Ishikawa (cell line): ENCODE results near the gene ZNF239.

Source experiments
- CEBPB ChIP-seq: IDR thresholded peaks from 2 replicates; pipeline ENCODE4 v1.6.1; 2012
- CREB1 ChIP-seq: IDR thresholded peaks from 2 replicates; pipeline ENCODE4 v1.6.1; 2012; ENCODE audit warnings: low read depth
- EGR1 ChIP-seq: IDR thresholded peaks from 2 replicates; pipeline ENCODE4 v1.6.1; 2012
- EP300 ChIP-seq: IDR thresholded peaks from 2 replicates; pipeline ENCODE4 v1.6.1; 2012; ENCODE audit warnings: borderline replicate concordance
- FOXM1 ChIP-seq: IDR thresholded peaks from 2 replicates; pipeline ENCODE4 v1.6.1; 2012; ENCODE audit warnings: low read depth, borderline replicate concordance
- NFIC ChIP-seq: IDR thresholded peaks from 2 replicates; pipeline ENCODE4 v1.6.1; 2012
- RAD21 ChIP-seq: IDR thresholded peaks from 2 replicates; pipeline ENCODE4 v1.6.1; 2012; ENCODE audit warnings: low read depth
- TAF1 ChIP-seq: IDR thresholded peaks from 2 replicates; pipeline ENCODE4 v1.6.1; 2012; ENCODE audit warnings: low read depth, mild to moderate bottlenecking
- TCF12 ChIP-seq: IDR thresholded peaks from 2 replicates; pipeline ENCODE4 v1.6.1; 2012; ENCODE audit warnings: low read depth
- TEAD4 ChIP-seq: IDR thresholded peaks from 2 replicates; pipeline ENCODE4 v1.6.1; 2012
- YY1 ChIP-seq: IDR thresholded peaks from 2 replicates; pipeline ENCODE4 v1.6.1; 2012; ENCODE audit warnings: low read depth
- ZBTB7A ChIP-seq: IDR thresholded peaks from 2 replicates; pipeline ENCODE4 v1.6.1; 2012; ENCODE audit warnings: low read depth
- TF ChIP-seq, protein P1 (sequence below): IDR thresholded peaks from 2 replicates; pipeline ENCODE4 v1.6.1; 2012; ENCODE audit warnings: low read depth, mild to moderate bottlenecking
- TF ChIP-seq, protein P2 (sequence below): IDR thresholded peaks from 2 replicates; pipeline ENCODE4 v1.6.1; 2012
- TF ChIP-seq, protein P3 (sequence below): IDR thresholded peaks from 2 replicates; pipeline ENCODE4 v1.6.1; 2012

Gene ZNF239

DNA sequence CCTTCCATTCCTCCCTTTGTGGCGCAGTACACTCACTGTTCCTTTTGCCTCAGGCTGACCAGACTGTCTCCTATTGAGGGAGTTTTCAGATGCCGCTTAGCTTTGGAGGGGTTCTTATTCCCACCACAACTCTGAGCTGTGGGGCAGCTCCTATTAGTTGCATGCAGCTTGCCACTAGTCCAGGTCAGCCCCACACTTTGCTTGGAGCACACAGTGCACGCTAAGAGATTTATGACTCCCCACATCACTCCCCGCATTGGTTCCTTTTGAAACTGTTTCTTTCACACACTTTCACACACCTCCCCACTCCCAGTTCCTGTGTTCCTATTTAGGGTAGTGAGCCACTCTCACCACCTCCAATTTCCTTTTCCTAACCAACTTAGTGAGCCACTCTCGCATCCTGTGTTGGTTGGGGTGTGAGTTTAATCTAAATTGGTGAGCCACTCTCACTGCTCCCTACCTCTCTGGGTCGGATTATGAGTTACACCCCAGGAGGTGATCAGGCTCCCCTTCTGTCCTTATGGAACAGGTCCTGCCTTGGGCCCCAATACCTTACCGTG lies 21.4 kb upstream of the ZNF239 start:
- TF ChIP-seq RAD21 (no peak), CREB1 (no peak), NFIC (no peak), TEAD4 (no peak), EP300 (no peak), YY1 (no peak), TAF1 (no peak), EGR1 (no peak), ZBTB7A (no peak), TCF12 (no peak), FOXM1 (no peak), CEBPB (no peak)
- TF ChIP-seq, protein P1, sequence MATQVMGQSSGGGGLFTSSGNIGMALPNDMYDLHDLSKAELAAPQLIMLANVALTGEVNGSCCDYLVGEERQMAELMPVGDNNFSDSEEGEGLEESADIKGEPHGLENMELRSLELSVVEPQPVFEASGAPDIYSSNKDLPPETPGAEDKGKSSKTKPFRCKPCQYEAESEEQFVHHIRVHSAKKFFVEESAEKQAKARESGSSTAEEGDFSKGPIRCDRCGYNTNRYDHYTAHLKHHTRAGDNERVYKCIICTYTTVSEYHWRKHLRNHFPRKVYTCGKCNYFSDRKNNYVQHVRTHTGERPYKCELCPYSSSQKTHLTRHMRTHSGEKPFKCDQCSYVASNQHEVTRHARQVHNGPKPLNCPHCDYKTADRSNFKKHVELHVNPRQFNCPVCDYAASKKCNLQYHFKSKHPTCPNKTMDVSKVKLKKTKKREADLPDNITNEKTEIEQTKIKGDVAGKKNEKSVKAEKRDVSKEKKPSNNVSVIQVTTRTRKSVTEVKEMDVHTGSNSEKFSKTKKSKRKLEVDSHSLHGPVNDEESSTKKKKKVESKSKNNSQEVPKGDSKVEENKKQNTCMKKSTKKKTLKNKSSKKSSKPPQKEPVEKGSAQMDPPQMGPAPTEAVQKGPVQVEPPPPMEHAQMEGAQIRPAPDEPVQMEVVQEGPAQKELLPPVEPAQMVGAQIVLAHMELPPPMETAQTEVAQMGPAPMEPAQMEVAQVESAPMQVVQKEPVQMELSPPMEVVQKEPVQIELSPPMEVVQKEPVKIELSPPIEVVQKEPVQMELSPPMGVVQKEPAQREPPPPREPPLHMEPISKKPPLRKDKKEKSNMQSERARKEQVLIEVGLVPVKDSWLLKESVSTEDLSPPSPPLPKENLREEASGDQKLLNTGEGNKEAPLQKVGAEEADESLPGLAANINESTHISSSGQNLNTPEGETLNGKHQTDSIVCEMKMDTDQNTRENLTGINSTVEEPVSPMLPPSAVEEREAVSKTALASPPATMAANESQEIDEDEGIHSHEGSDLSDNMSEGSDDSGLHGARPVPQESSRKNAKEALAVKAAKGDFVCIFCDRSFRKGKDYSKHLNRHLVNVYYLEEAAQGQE = no peak
- TF ChIP-seq, protein P2, sequence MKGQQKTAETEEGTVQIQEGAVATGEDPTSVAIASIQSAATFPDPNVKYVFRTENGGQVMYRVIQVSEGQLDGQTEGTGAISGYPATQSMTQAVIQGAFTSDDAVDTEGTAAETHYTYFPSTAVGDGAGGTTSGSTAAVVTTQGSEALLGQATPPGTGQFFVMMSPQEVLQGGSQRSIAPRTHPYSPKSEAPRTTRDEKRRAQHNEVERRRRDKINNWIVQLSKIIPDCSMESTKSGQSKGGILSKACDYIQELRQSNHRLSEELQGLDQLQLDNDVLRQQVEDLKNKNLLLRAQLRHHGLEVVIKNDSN = no peak
- TF ChIP-seq, protein P3, sequence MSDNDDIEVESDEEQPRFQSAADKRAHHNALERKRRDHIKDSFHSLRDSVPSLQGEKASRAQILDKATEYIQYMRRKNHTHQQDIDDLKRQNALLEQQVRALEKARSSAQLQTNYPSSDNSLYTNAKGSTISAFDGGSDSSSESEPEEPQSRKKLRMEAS = no peak

DNA sequence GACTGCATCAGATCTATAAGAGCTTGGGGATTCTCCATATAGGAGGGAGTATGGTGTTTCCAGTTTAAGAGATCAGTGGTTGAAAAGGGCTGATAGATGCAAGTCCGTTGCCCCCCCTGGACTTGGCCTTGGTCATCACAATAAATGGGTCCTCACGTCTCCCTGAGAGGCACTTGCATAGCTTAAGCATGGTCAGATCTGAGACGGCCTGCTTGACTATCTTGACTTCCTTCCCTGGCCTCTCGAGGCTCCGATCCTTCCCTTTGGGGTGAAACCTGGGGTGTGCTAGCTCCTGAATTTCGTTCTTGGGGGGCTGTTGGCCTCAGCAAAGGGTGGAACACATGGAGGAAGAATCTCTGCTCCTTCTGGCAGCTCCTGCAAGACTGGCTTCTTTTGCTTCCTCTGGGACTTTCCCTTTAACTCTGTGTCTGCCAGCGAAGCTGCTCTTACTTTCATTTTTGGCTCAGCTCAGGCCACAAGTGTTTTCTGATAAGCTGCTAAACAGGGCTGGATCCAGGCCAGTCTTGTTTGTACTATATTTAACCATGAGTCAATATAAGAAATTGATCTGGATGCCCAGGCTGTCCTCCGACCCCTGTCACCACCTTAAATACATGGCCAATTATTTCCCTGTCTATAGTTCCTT lies 20.7 kb upstream of the ZNF239 start:
- no peak for TF ChIP-seq TEAD4
- TF ChIP-seq CREB1 = no peak
- TF ChIP-seq FOXM1 = no peak
- TF ChIP-seq, protein P3 = no peak
- TF ChIP-seq YY1 = no peak

DNA sequence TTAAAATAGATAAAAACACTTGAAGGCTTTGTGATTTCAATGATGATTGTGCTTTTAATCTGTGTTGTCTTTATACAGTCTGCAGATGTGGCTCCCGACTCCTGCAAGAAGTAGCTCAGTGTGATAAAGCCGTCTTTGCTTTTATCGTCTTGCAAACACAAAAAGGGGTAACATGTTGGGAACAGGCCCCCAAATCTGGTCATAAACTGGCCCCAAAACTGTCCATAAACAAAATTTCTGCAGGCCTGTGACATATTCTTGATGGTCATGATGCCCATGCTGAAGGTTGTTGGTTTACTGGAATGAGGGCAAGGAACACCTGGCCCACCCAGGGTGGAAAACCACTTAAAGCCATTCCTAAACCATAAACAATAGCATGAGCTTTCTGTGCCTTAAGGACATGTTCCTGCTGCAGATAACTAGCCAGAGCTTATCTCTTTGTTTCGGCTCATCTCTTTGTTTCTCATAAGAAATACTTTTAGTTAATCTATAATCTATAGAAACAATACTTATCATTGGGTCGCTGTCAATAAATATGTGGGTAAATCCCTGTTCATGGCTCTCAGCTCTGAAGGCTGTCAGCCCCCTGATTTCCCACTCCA lies 17.0 kb upstream of the ZNF239 start:
- TF ChIP-seq, protein P3 = no peak
- TF ChIP-seq TAF1 (no peak), EGR1 (no peak), CEBPB (no peak), RAD21 (no peak), YY1 (no peak)
- TF ChIP-seq, protein P1 = no peak

DNA sequence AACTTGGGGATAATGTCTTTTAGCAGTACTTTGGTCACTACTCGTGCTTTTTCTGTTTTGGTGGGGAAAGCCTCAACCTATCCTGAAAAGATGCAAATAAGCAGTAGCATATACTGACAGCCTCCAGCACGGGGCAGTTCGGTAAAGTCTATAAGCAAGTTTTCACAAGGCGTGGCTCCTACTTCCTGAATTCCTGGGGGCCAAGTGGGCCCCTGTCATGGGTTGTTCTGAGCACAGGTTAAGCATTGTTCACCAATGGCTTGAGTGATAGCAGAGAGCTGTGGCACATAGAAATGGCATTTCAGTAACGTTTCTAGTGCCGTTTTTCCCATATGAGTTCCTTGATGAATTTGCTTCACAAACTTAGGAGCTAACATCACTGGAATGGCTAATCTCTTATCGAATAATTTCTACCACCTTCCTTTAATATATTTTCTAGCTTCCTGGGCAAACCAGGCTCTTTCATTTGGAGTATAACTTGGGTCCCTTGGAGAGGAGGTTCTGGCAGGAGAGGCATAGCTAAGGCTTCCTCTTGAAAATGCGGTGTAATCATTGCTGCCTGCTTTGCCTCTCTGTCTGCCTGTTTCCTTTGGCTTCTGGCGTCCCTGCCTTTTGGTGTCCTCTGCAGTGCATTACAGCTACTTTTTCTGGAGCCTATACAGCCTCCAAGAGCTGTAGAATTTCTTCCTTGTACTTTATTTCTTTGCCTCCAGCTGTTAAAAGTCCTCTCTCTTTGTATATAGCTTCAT lies 11.7 kb upstream of the ZNF239 start:
- TF ChIP-seq ZBTB7A (no peak), CREB1 (no peak), NFIC (no peak), TEAD4 (no peak), EP300 (no peak), CEBPB (no peak), TCF12 (no peak), RAD21 (no peak), FOXM1 (no peak)
- TF ChIP-seq, protein P3 = no peak
- TF ChIP-seq, protein P2 = no peak
- TF ChIP-seq, protein P1 = no peak
